NCI-H1436 treated with DMSO at 0.1 percent for 48 hours (cell line): Measurements from ENCODE around the gene SS18L1.

Source experiments
- DNase-seq: peaks from one replicate; lab custom pipeline; 2025; lab: John Stamatoyannopoulos, UW

Gene SS18L1

GRCh38 chr20:62174021-62174804 is 30.6 kb downstream of the SS18L1 start:
- DNase-seq, result no peak

GRCh38 chr20:62174870-62175624 is 31.5 kb downstream of the SS18L1 start:
- no peak for DNase-seq

GRCh38 chr20:62175711-62176110 is 32.1 kb downstream of the SS18L1 start:
- no peak for DNase-seq

GRCh38 chr20:62176866-62177265 is 33.3 kb downstream of the SS18L1 start:
- no peak for DNase-seq

GRCh38 chr20:62177307-62177706 is 33.7 kb downstream of the SS18L1 start:
- no peak for DNase-seq

- no peak for DNase-seq
These were observed 35.0 kb downstream of the SS18L1 start for GRCh38 chr20:62178316-62179161.

- DNase-seq, result no peak
These were observed 35.6 kb downstream of the SS18L1 start for GRCh38 chr20:62179162-62179504.

GRCh38 chr20:62181808-62182207 is 38.2 kb downstream of the SS18L1 start:
- no peak for DNase-seq

GRCh38 chr20:62182469-62183425 is 39.2 kb downstream of the SS18L1 start, which contains the start of gene MTG2:
Gene MTG2, plus strand, starts transcription at chr20:62183028. Its CDS starts 10,393 bp downstream, at chr20:62193421.
- DNase-seq, result peak; percentile 44

- DNase-seq, result no peak
These were observed 40.0 kb downstream of the SS18L1 start for GRCh38 chr20:62183426-62184142.

GRCh38 chr20:62186096-62186426 is 42.5 kb downstream of the SS18L1 start:
- no peak for DNase-seq

GRCh38 chr20:62186887-62187866 is 43.6 kb downstream of the SS18L1 start:
- no peak for DNase-seq

- no peak for DNase-seq
These were observed 47.3 kb downstream of the SS18L1 start for GRCh38 chr20:62190639-62191411.

- no peak for DNase-seq
These were observed 48.4 kb downstream of the SS18L1 start for GRCh38 chr20:62191781-62192559.

GRCh38 chr20:62192635-62193034 is 49.1 kb downstream of the SS18L1 start:
- DNase-seq, result no peak

- DNase-seq, result no peak
These were observed 49.8 kb downstream of the SS18L1 start for GRCh38 chr20:62193079-62194025.

GRCh38 chr20:62195075-62195405 is 51.5 kb downstream of the SS18L1 start:
- DNase-seq, result no peak
